ENCODE results near the gene EIF4A2. TPM values are rescaled to one million over a fixed set of nuclear protein-coding genes. Genes with fewer than 3 reads are reported as not detected.
A peak's percentile ranks its signal among the peaks of the same experiment; 100 is the strongest.
"Not testable (repeated sequence)": the region's sequence is repeated elsewhere in the genome, so short reads cannot be mapped to it uniquely, and the experiment has no call there.

The EIF4A2 gene
- total and polyA plus RNA-seq, 2 experiments from 2014 or later, result 359 to 911 TPM

- Histone ChIP-seq H3K27ac (no peak overlapping the region), H3K27me3 (no peaks in the 10 kb centered on the region), H3K9me3 (ENCODE audit: low read depth) (no peaks in the 10 kb centered on the region), H3K4me3 (no peak overlapping the region), H3K4me1 (ENCODE audit: low read depth) (no peaks in the 10 kb centered on the region), H3K36me3 (no peaks in the 10 kb centered on the region)
- TF ChIP-seq CTCF (IDR thresholded peaks at IDR 0.05; ENCODE audit: low read depth, low read length), result no peak
- no peak for DNase-seq (ENCODE audit: low read depth in 1 of 2, low spot score in 1 of 2)
Measured at GRCh38 chr3:186818516-186818915, 35.1 kb downstream of the EIF4A2 start.

GRCh38 chr3:186818956-186819355 lies 35.6 kb downstream of the EIF4A2 start:
- no peak overlapping the region for H3K4me3 ChIP-seq
- H3K36me3 ChIP-seq, result no peaks in the 10 kb centered on the region
- no peak overlapping the region for H3K27ac ChIP-seq
- no peak for TF ChIP-seq CTCF (IDR thresholded peaks at IDR 0.05; ENCODE audit: low read depth, low read length)
- H3K9me3 ChIP-seq (ENCODE audit: low read depth), result no peaks in the 10 kb centered on the region
- H3K27me3 ChIP-seq, result peaks cover 2% of the 10 kb centered on the region
- DNase-seq (ENCODE audit: low read depth in 1 of 2, low spot score in 1 of 2), result no peak
- no peaks in the 10 kb centered on the region for H3K4me1 ChIP-seq (ENCODE audit: low read depth)

- Histone ChIP-seq H3K36me3 (no peaks in the 10 kb centered on the region), H3K4me1 (ENCODE audit: low read depth) (peaks cover 3% of the 10 kb centered on the region), H3K4me3 (no peak overlapping the region), H3K9me3 (ENCODE audit: low read depth) (no peaks in the 10 kb centered on the region), H3K27me3 (peaks cover 28% of the 10 kb centered on the region), H3K27ac (no peak overlapping the region)
- peak; percentile 72 for TF ChIP-seq CTCF (IDR thresholded peaks at IDR 0.05; ENCODE audit: low read depth, low read length)
- DNase-seq (ENCODE audit: low read depth in 1 of 2, low spot score in 1 of 2), result peak; percentile 57 to 80
Measured at GRCh38 chr3:186821429-186822387, 38.3 kb downstream of the EIF4A2 start.

- H3K36me3 ChIP-seq; H3K4me1 ChIP-seq (ENCODE audit: low read depth); H3K9me3 ChIP-seq (ENCODE audit: low read depth); H3K27ac ChIP-seq; H3K4me3 ChIP-seq: not testable (repeated sequence)
- peak in 1 of 2 donors; percentile 8 for DNase-seq (ENCODE audit: low read depth in 1 of 2, low spot score in 1 of 2)
- peaks cover 33% of the 10 kb centered on the region for H3K27me3 ChIP-seq
Measured at GRCh38 chr3:186822388-186822759, 39.0 kb downstream of the EIF4A2 start.

GRCh38 chr3:186823386-186823785 lies 40.0 kb downstream of the EIF4A2 start:
- DNase-seq (ENCODE audit: low read depth in 1 of 2, low spot score in 1 of 2), result peak in 1 of 2 donors; percentile 22
- H3K4me1 ChIP-seq (ENCODE audit: low read depth), result peaks cover 3% of the 10 kb centered on the region
- H3K27ac ChIP-seq, result no peak overlapping the region
- no peak overlapping the region for H3K4me3 ChIP-seq
- H3K27me3 ChIP-seq, result peaks cover 42% of the 10 kb centered on the region
- TF ChIP-seq CTCF (IDR thresholded peaks at IDR 0.05; ENCODE audit: low read depth, low read length), result no peak
- no peaks in the 10 kb centered on the region for H3K36me3 ChIP-seq
- H3K9me3 ChIP-seq (ENCODE audit: low read depth), result no peaks in the 10 kb centered on the region

- Histone ChIP-seq H3K9me3 (ENCODE audit: low read depth) (no peaks in the 10 kb centered on the region), H3K4me1 (ENCODE audit: low read depth) (peaks cover 3% of the 10 kb centered on the region), H3K27me3 (peaks cover 54% of the 10 kb centered on the region), H3K27ac (no peak overlapping the region), H3K4me3 (no peak overlapping the region), H3K36me3 (no peaks in the 10 kb centered on the region)
- TF ChIP-seq CTCF (IDR thresholded peaks at IDR 0.05; ENCODE audit: low read depth, low read length), result no peak
- no peak for DNase-seq (ENCODE audit: low read depth in 1 of 2, low spot score in 1 of 2)
Measured at GRCh38 chr3:186824430-186825139, 41.2 kb downstream of the EIF4A2 start.
